Measurements from ENCODE around the gene PACRG. TPM values are rescaled to one million over a fixed set of nuclear protein-coding genes. Genes with fewer than 3 reads are reported as not detected.
A peak's percentile ranks its signal among the peaks of the same experiment; 100 is the strongest.

The PACRG gene
- total and polyA plus RNA-seq, 2 of the 13 experiments (the other 11 are each of a cell fraction or from before 2014, with no cell fraction given), result 0.13 TPM; not detected in 1

DNA sequence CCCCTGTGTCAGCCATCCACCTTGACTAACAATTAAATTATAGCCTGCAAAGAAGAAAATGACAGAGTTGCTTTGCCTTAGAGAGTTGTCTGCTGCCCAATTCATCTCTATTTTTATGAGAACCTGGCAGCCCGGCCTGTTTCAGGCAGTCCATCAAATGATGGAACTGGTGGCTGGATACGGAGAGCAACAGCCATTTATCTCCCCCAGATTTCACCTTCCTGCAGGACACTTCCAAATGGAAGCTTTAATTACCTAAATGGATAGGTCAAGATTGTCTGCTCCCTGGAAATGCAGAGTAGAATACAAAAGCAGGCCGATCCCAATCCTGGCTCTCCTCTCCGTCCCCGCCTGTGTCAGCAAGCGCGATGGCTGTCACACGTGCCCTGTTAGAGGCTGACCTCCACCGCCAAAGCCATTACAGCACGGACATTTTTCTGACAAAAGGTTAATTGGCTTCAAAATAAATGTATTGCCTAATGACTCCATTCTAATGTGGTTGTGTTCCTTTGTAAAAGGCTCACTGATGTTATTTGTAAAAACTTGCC lies 86.7 kb downstream of the PACRG start (continued):
- no peak for TF ChIP-seq DMTF1 (CRISPR knock-in tag; IDR thresholded peaks at IDR 0.05)
- TF ChIP-seq CENPX (CRISPR knock-in tag; IDR thresholded peaks at IDR 0.05), result no peak
- TF ChIP-seq ZFY (CRISPR knock-in tag; IDR thresholded peaks at IDR 0.05), result no peak

- CTCF ChIA-PET (ENCODE audit: low intra/inter-chr PET ratio, low total read pairs), result no interaction called here
- no peak overlapping the region for H3K9ac ChIP-seq (ENCODE audit: insufficient read depth, low read depth, low read length)
- H3K36me3 ChIP-seq (replicated peaks in 1 of 2; ENCODE audit: control insufficient read depth in 1 of 2, insufficient read depth in 2 of 2, low read length in 2 of 2), result no peaks in the 10 kb centered on the region
- no TSS peak for BruUV-seq (replicated peaks)
- intact Hi-C loops (cut with micrococcal nuclease; ENCODE audit: unreplicated experiment), result no loop called here
- H4K20me1 ChIP-seq (ENCODE audit: insufficient read depth, low read length), result no peaks in the 10 kb centered on the region
- no peak overlapping the region for H3K4me3 ChIP-seq (replicated peaks in 1 of 3; ENCODE audit: insufficient read depth in 1 of 3, low read depth in 2 of 3, low read length in 3 of 3)
- in situ Hi-C loops (cut with HindIII; ENCODE audit: extremely low pct_ligation_motif_present, low pct_unique_long_range_greater_than_20kb), result no loop called here
- no peaks in the 10 kb centered on the region for H3K79me2 ChIP-seq (ENCODE audit: insufficient read depth, low read length)
- 0 out of 2 replicates have a peak, but pooled peaks cover 13% of the 10 kb centered on the region for H3K9me3 ChIP-seq (ENCODE audit: low read length)
- ATAC-seq, result no peak
- DNase-seq (ENCODE audit: low spot score), result no peak
- no peak for TF ChIP-seq ZNF569 (CRISPR knock-in tag; IDR thresholded peaks at IDR 0.05; ENCODE audit: borderline replicate concordance)
- TF ChIP-seq, protein P1, sequence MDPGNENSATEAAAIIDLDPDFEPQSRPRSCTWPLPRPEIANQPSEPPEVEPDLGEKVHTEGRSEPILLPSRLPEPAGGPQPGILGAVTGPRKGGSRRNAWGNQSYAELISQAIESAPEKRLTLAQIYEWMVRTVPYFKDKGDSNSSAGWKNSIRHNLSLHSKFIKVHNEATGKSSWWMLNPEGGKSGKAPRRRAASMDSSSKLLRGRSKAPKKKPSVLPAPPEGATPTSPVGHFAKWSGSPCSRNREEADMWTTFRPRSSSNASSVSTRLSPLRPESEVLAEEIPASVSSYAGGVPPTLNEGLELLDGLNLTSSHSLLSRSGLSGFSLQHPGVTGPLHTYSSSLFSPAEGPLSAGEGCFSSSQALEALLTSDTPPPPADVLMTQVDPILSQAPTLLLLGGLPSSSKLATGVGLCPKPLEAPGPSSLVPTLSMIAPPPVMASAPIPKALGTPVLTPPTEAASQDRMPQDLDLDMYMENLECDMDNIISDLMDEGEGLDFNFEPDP (CRISPR knock-in tag; conservative IDR thresholded peaks at IDR 0.05), result 0 out of 2 replicates have a peak, but pooled peaks have one; percentile 24
- no peaks in the 10 kb centered on the region for H3K4me1 ChIP-seq (ENCODE audit: insufficient read depth, low read length)
- H3K27ac ChIP-seq (ENCODE audit: extremely low read length, insufficient read depth, low read length), result no peak overlapping the region
- H2AFZ ChIP-seq (ENCODE audit: low read length), result no peak overlapping the region
- 10% methylated on average over 6 of the region's 6 CpGs for WGBS (ENCODE audit: low lambda C conversion rate)
- POLR2A ChIA-PET, result no interaction called here
- no peak overlapping the region for H3K4me2 ChIP-seq (ENCODE audit: low read depth, low read length)
- H3K27me3 ChIP-seq (ENCODE audit: control insufficient read depth in 1 of 2, insufficient read depth in 2 of 2, low read length in 2 of 2), result no peaks in the 10 kb centered on the region
- no peak for FAIRE-seq
These were observed 89.4 kb downstream of the PACRG start for GRCh38 chr6:162817196-162817595.
